GM19438 (cell line): ENCODE results near the gene BBOF1.

Experiments
- ATAC-seq: cut with Tn5 transposase; IDR thresholded peaks from one replicate; pipeline ENCODE4 v1.9.1; 2021; ENCODE audit warnings: low read depth; ENCODE audit not compliant: unreplicated experiment

The BBOF1 gene

DNA sequence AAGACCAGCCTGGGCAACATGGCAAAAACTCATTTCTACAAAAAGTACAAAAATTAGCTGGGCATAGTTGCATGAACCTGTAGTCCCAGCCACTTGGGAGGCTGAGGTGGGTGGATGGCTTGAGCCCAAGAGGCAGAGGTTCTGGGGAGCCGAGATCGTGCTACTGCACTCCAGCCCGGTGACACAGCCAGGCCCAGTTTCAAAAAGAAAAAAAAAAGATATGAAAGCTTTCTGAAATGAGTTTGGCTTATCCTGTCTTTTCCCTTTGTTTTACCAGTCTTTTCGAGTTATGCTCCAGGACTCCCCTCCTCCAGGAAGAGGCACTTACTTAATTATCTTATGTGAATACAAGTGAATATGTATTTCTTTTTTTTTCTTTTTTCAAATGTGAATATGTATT, 3.2 kb downstream of the BBOF1 start:
- no peak for ATAC-seq

- ATAC-seq, result no peak
These were observed 10.0 kb downstream of the BBOF1 start for GRCh38 chr14:74029136-74029535.

GRCh38 chr14:74034572-74034971, 15.4 kb downstream of the BBOF1 start:
- ATAC-seq, result no peak

DNA sequence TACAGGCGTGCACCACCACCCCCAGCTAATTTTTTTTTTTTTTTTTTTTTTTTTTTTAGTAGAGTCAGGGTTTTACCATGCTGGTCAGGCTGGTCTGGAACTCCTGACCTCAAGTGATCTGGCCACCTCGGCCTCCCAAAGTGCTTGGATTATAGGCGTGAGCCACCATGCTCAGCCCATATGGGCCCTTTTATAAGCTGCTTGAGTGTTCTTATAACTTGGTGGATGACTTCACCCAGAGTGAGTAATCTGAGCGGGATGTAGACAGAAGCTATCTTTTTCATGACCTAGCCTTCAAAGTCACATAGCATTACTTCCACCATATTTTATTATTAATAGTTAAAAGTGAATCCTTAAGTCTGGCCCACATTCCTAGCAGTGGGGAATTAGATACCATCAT, 16.4 kb downstream of the BBOF1 start:
- no peak for ATAC-seq

DNA sequence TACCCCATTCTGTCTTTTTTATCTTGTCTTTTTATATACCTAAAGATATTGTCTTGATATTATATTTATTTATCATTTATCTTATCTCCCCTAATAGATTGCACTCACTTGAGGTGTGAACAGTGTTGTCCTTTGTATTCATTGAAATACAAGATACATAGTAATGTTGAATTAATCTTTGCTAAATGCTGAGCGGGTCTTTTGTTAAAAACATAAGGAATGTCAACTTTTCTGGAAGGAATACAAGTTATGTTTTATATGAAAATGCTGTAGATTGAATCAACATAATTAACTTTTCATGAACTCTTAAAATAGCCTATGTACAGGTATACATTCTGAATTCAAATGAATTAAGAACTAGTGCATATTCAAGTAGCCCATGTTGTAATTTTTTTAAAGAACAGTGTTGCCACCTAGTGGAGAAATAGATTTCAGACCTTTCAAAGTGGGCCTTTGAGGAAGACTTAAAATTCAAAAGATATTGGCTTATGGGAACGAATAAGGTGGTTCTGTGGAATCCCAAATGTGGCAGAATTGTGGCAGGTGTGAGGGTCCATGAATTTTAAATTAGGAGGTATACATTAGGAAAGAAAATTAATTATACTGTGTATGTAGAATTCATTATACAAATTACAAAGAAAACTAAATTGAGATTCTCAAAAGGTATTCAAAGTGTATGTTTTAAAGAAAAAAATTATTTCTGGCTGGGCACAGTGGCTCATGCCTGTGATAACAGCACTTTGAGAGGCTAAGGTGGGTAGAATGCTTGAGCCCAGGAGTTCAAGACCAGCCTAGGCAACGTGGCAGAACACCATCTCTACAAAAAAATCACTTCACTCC, 19.1 kb downstream of the BBOF1 start:
- ATAC-seq, result no peak

GRCh38 chr14:74042296-74042695, 23.1 kb downstream of the BBOF1 start:
- no peak for ATAC-seq

- ATAC-seq, result no peak
These were observed 26.4 kb downstream of the BBOF1 start for GRCh38 chr14:74045522-74045921.

GRCh38 chr14:74048281-74048680, 29.1 kb downstream of the BBOF1 start:
- no peak for ATAC-seq

DNA sequence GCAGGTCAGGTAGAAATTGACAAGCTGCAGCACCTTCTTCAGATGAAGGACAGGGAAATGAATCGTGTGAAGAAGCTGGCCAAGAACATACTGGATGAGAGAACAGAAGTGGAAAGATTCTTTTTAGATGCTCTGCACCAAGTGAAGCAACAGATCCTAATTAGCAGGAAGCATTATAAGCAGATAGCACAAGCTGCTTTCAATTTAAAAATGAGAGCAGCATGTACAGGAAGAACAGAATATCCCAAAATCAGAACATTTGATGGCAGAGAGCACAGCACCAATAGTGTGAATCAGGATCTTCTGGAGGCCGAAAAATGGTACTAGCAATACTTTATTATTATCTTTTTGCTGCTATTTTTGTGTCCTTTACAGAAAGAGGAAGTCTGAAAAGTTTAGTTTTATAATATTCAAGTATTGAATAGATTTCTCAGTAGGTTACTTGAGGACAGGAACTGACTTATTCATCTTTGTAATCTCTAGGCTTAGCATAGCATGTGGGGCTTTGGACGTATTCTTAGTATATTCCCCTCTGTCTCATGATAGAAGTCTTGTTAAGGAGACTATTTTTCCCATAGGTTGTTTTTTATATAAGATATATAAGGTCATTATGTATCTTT, 30.8 kb downstream of the BBOF1 start:
- ATAC-seq, result no peak

- ATAC-seq, result no peak
These were observed 43.6 kb downstream of the BBOF1 start for GRCh38 chr14:74062809-74063150.

- no peak for ATAC-seq
These were observed 45.3 kb downstream of the BBOF1 start for GRCh38 chr14:74064426-74064825.

- ATAC-seq, result no peak
These were observed 45.7 kb downstream of the BBOF1 start for GRCh38 chr14:74064883-74065282.

GRCh38 chr14:74065746-74066575, 46.8 kb downstream of the BBOF1 start:
- no peak for ATAC-seq

- no peak for ATAC-seq
These were observed 58.3 kb downstream of the BBOF1 start for GRCh38 chr14:74077401-74077800.

GRCh38 chr14:74080820-74081460, 61.8 kb downstream of the BBOF1 start:
- ATAC-seq, result no peak

GRCh38 chr14:74081491-74081890, 62.3 kb downstream of the BBOF1 start:
- no peak for ATAC-seq

DNA sequence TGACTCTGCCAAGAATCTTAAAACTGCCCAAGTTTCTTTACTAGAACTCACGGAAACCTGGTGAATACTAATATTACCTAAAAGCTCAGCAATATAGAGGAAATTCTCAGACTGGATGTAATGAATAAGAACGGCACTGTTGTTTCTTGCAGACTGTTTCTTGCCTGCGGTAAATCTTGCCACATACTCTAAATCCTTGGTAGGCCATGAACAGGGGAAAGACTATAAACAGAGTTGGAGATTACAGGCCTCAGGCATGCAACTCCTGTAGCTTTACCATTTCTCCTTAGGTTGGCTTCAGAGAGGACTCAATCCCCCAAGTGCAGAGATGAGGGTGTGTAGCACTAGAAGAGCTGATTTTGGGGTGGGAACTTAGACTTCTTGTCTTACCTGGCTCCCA, 64.0 kb downstream of the BBOF1 start:
- no peak for ATAC-seq

GRCh38 chr14:74083784-74084276, 64.7 kb downstream of the BBOF1 start:
- peak; percentile 13 for ATAC-seq

DNA sequence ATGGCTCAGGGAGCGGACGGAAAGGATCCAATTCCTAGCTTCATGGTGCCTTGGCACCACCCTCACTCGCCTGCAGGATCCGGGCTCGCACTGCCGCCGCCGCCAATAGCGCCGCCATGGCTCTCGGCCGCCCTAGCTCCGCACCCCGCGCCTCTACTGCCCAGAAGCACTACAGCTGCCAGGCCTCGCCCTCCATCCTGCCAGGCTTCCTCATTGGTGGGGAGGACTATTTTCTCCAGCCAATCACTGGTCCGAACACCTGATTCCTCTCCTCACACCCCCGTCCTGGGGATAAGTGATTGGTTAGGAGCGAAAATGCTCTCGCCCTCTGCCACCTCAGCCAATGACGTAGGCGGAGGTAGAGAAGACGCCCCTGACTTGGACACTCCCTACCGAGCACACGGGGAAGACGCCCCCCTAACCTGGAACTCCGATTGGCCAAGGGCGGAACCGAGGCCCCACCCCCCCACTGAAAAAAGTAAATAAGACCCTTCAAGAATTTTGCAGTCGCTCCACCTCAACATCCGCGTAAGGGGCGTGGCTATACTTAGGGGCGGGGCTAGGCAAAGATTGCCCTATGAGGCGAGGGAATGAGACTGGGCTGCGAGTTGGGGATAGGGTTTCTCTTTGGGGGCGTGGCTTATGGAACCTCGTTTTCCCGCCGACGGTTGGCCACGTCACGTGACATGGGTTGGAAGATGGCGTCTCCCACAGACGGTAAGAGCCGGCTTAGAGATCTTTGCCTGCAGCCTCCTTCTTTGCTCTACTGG, 65.3 kb downstream of the BBOF1 start, which contains the start of the genes ALDH6A1 and LIN52:
Gene ALDH6A1 (minus strand): TSS at position 177 of the 770 bp plus-strand sequence. CDS start 59 bp downstream, at position 118.
Gene LIN52 (plus strand): TSS at position 680 of the 770 bp plus-strand sequence. CDS start 19 bp downstream, at position 699.
- peak; percentile 94 for ATAC-seq
